IMR-90 (cell line): ENCODE results near the gene TRAP1. TPM values are rescaled to one million over a fixed set of nuclear protein-coding genes. Genes with fewer than 3 reads are reported as not detected.

Source experiments
- ATAC-seq: fragments of 200-7000 bp; cut with Tn5 transposase; 2 replicates; pipeline ENCODE4 v1.9.1; 2020; ENCODE audit warnings: low read depth, mild to moderate bottlenecking, moderate library complexity
- BruUV-seq: library from RNA; stranded (reverse); fragments of 400-500 nt; replicated peaks from 2 replicates; lab custom pipeline; 2021; lab: Mats Ljungman, UMichigan
- CTCF ChIA-PET: fragments of 300-600 bp; formaldehyde crosslinking; extraction: SDS; loops from one replicate; lab custom pipeline; 2021; ENCODE audit warnings: antibody characterized with exemption; lab: Yijun Ruan, JAX
- POLR2A ChIA-PET: fragments of 300-600 bp; sonication (Branson Sonifier 250); formaldehyde crosslinking; loops from one replicate; lab custom pipeline; 2022; ENCODE audit warnings: antibody characterized with exemption; ENCODE audit not compliant: unreplicated experiment; lab: Charles Lee
- DNase-seq: peaks from one replicate; pipeline ENCODE4 v3.0.0; 2013
- H2AFZ ChIP-seq: replicated peaks from 2 replicates; pipeline ENCODE3; 2013; ENCODE audit warnings: low read length, mild to moderate bottlenecking; ENCODE audit not compliant: poor library complexity
- H2AK5ac ChIP-seq: 2 replicates; pipeline ENCODE4 v1.6.1; 2013; ENCODE audit warnings: low read depth, low read length, inconsistent platforms
- H2AK9ac ChIP-seq: replicated peaks from 2 replicates; pipeline ENCODE3; 2013; ENCODE audit warnings: mild to moderate bottlenecking, low read depth, low read length, moderate library complexity; ENCODE audit not compliant: poor library complexity
- H2BK120ac ChIP-seq: 2 replicates; pipeline ENCODE4 v1.6.1; 2013; ENCODE audit warnings: low read depth, low read length, inconsistent platforms
- H2BK15ac ChIP-seq: 3 replicates; pipeline ENCODE4 v1.6.1; 2013; ENCODE audit warnings: low read depth, low read length, inconsistent platforms
- H2BK20ac ChIP-seq: 2 replicates; pipeline ENCODE4 v1.6.1; 2013; ENCODE audit warnings: low read depth, mild to moderate bottlenecking, inconsistent platforms, low read length, moderate library complexity
- H2BK5ac ChIP-seq: 2 replicates; pipeline ENCODE4 v1.6.1; 2013; ENCODE audit warnings: mild to moderate bottlenecking, low read depth, low read length, inconsistent platforms; ENCODE audit not compliant: poor library complexity, severe bottlenecking
- H3K14ac ChIP-seq: replicated peaks from 2 replicates; pipeline ENCODE4 v1.6.1; 2013; ENCODE audit warnings: low read depth, low read length, inconsistent platforms
- H3K18ac ChIP-seq: 2 replicates; pipeline ENCODE4 v1.6.1; 2013; ENCODE audit warnings: low read depth, low read length, control low read depth
- H3K23ac ChIP-seq: 2 replicates; pipeline ENCODE4 v1.6.1; 2013; ENCODE audit warnings: low read depth, low read length, inconsistent platforms
- H3K27ac ChIP-seq: 2 replicates; pipeline ENCODE4 v1.5.1; 2013; ENCODE audit warnings: mild to moderate bottlenecking, control low read depth, low read length; ENCODE audit not compliant: insufficient read depth
- H3K27me3 ChIP-seq: 2 replicates; pipeline ENCODE4 v1.6.1; 2013; ENCODE audit warnings: low read length; ENCODE audit not compliant: control insufficient read depth, insufficient read depth
- H3K36me3 ChIP-seq: 2 replicates; pipeline ENCODE4 v1.6.1; 2013; ENCODE audit warnings: low read length, mixed read lengths; ENCODE audit not compliant: control insufficient read depth, insufficient read depth
- H3K4ac ChIP-seq: 2 replicates; pipeline ENCODE4 v1.6.1; 2013; ENCODE audit warnings: low read depth, low read length, inconsistent platforms
- H3K4me1 ChIP-seq: 2 replicates; pipeline ENCODE4 v1.6.1; 2013; ENCODE audit warnings: low read length, mixed read lengths; ENCODE audit not compliant: control insufficient read depth, insufficient read depth
- H3K4me2 ChIP-seq: 2 replicates; pipeline ENCODE4 v1.6.1; 2013; ENCODE audit warnings: low read depth, mild to moderate bottlenecking, control low read depth, low read length, moderate library complexity
- H3K4me3 ChIP-seq: 2 replicates; pipeline ENCODE4 v1.5.1; 2013; ENCODE audit warnings: low read depth, mild to moderate bottlenecking, control low read depth, low read length, moderate library complexity; ENCODE audit not compliant: insufficient read depth
- H3K56ac ChIP-seq: 2 replicates; pipeline ENCODE4 v1.6.1; 2013; ENCODE audit warnings: low read length, inconsistent platforms; ENCODE audit not compliant: insufficient read depth; ENCODE audit errors: extremely low read depth
- H3K79me1 ChIP-seq, 2 experiments: 2 replicates each; pipeline ENCODE4 v1.6.1; 2013; ENCODE audit warnings: low read length in 2 of 2, inconsistent platforms in 1 of 2, low read depth in 1 of 2
- H3K9ac ChIP-seq: 2 replicates; pipeline ENCODE4 v1.6.1; 2013; ENCODE audit warnings: low read depth, low read length, control low read depth
- H3K9me1 ChIP-seq: 2 replicates; pipeline ENCODE4 v1.6.1; 2013; ENCODE audit warnings: low read length, inconsistent platforms; ENCODE audit not compliant: insufficient read depth
- H3K9me3 ChIP-seq: 2 replicates; pipeline ENCODE4 v1.6.1; 2013; ENCODE audit warnings: low read length; ENCODE audit not compliant: control insufficient read depth, insufficient read depth
- H4K20me1 ChIP-seq: 2 replicates; pipeline ENCODE4 v1.6.1; 2013; ENCODE audit warnings: low read length, inconsistent platforms; ENCODE audit not compliant: insufficient read depth
- H4K5ac ChIP-seq: 2 replicates; pipeline ENCODE4 v1.6.1; 2013; ENCODE audit warnings: mild to moderate bottlenecking, low read depth, low read length, control low read depth
- H4K8ac ChIP-seq, 2 experiments: 2 replicates each; pipeline ENCODE4 v1.6.1; 2013; ENCODE audit warnings: low read depth in 2 of 2, low read length in 2 of 2, control low read depth in 1 of 2, inconsistent platforms in 1 of 2
- H4K91ac ChIP-seq: 2 replicates; pipeline ENCODE4 v1.6.1; 2013; ENCODE audit warnings: low read depth, low read length, inconsistent platforms; ENCODE audit not compliant: insufficient read depth
- BHLHE40 ChIP-seq: fragments of 150-350 bp; IDR thresholded peaks from 2 replicates; pipeline ENCODE4 v1.6.1; 2016; ENCODE audit warnings: mild to moderate bottlenecking, low read depth, low read length
- CEBPB ChIP-seq: IDR thresholded peaks from 2 replicates; pipeline ENCODE4 v1.6.1; 2012; ENCODE audit warnings: low read depth, low read length, improper control_type of control experiment
- CHD1 ChIP-seq: IDR thresholded peaks from 2 replicates; pipeline ENCODE4 v1.6.1; 2012; ENCODE audit warnings: low read depth, low read length, improper control_type of control experiment
- MAFK ChIP-seq: IDR thresholded peaks from 2 replicates; pipeline ENCODE4 v1.6.1; 2012; ENCODE audit warnings: low read depth, low read length, improper control_type of control experiment
- MXI1 ChIP-seq: IDR thresholded peaks from 2 replicates; pipeline ENCODE4 v1.6.1; 2012; ENCODE audit warnings: low read depth, mild to moderate bottlenecking, low read length, moderate library complexity, borderline replicate concordance
- NFE2L2 ChIP-seq: fragments of 150-350 bp; IDR thresholded peaks from 2 replicates; pipeline ENCODE4 v1.6.1; 2016; ENCODE audit warnings: low read depth, mild to moderate bottlenecking, low read length
- POLR2A ChIP-seq: IDR thresholded peaks from 2 replicates; pipeline ENCODE4 v1.6.1; 2012; ENCODE audit warnings: mild to moderate bottlenecking, low read depth, low read length
- RAD21 ChIP-seq: IDR thresholded peaks from 2 replicates; pipeline ENCODE4 v1.6.1; 2012; ENCODE audit warnings: low read length, improper control_type of control experiment
- RCOR1 ChIP-seq: IDR thresholded peaks from 2 replicates; pipeline ENCODE4 v1.6.1; 2012; ENCODE audit warnings: mild to moderate bottlenecking, low read length, improper control_type of control experiment; ENCODE audit not compliant: insufficient replicate concordance
- RFX5 ChIP-seq: IDR thresholded peaks from 2 replicates; pipeline ENCODE4 v1.8.0; 2012; ENCODE audit warnings: low read depth, mild to moderate bottlenecking, low read length, moderate library complexity
- WGBS, 2 experiments: methylation state at CpG; one replicate each; pipeline versions ENCODE4 v1.1.5 to v1.1.7; 2013; ENCODE audit warnings: missing lambda C conversion rate in 2 of 2; ENCODE audit not compliant: insufficient read length in 1 of 2; ENCODE audit errors: extremely low coverage in 2 of 2; 5-methylcytosine and 5-hydroxymethylcytosine counted together
- dilution Hi-C: fragments of 300-500 bp; cut with HindIII; formaldehyde crosslinking; loops from one replicate; pipeline ENCODE4 v1.14.3; 2018; ENCODE audit warnings: low sequenced_read_pairs; ENCODE audit not compliant: unreplicated experiment
- in situ Hi-C: fragments of 300-500 bp; cut with MboI; formaldehyde crosslinking; loops from 3 replicates; pipeline ENCODE4 v1.14.3; 2019; ENCODE audit warnings: low sequenced_read_pairs, inconsistent platforms, mixed read lengths
- intact Hi-C: fragments of 100-400 bp; cut with micrococcal nuclease; formaldehyde crosslinking; loops from 2 replicates; pipeline ENCODE4 v1.10.0; 2022
- polyA plus RNA-seq, 3 experiments: library from polyadenylated mRNA; depleted of rRNA; stranded (reverse); fragments of >200 nt; gene quantifications; 2 replicates each; pipeline ENCODE4 v1.2.3, GENCODE V29; 2012; ENCODE audit warnings: low replicate concordance in 1 of 3
- total RNA-seq: library from RNA; depleted of rRNA; stranded (reverse); fragments of >200 nt; gene quantifications from 2 replicates; pipeline ENCODE4 v1.2.3, GENCODE V29; 2012
- TF ChIP-seq, protein P1 (sequence below): conservative IDR thresholded peaks from 2 replicates; pipeline ENCODE4 v1.5.1; 2012; ENCODE audit warnings: mild to moderate bottlenecking, low read depth, low read length, improper control_type of control experiment
- TF ChIP-seq, protein P2 (sequence below): fragments of 150-350 bp; IDR thresholded peaks from 2 replicates; pipeline ENCODE4 v1.6.1; 2017; ENCODE audit warnings: mild to moderate bottlenecking, antibody characterized with exemption, low read length, low read depth

TRAP1 gene
- total and polyA plus RNA-seq, 2 of the 4 experiments (the other 2 are of a cell fraction), result 139 to 145 TPM

GRCh38 chr16:3612510-3613466, 104.5 kb downstream of the TRAP1 start:
- H3K4me2 ChIP-seq, result peak overlapping the region; percentile 72; the same call in 1 of the 2 replicates
- H4K20me1 ChIP-seq, result no peaks in the 10 kb centered on the region
- H2BK5ac ChIP-seq, result no peak overlapping the region
- H3K9me1 ChIP-seq, result peaks cover 9% of the 10 kb centered on the region
- CTCF ChIA-PET, result no interaction called here
- intact Hi-C loops, result no loop called here
- no peak for ATAC-seq
- peak overlapping the region; percentile 81 for H3K4me3 ChIP-seq
- POLR2A ChIA-PET, result no interaction called here
- no peak overlapping the region for H3K27ac ChIP-seq
- H4K8ac ChIP-seq, result no peak overlapping the region; a peak in 2 of 4 replicates
- H2BK120ac ChIP-seq, result no peak overlapping the region
- H3K27me3 ChIP-seq, result no peaks in the 10 kb centered on the region
- H3K4me1 ChIP-seq, result peaks cover 5% of the 10 kb centered on the region
- H3K23ac ChIP-seq, result 0 out of 2 replicates have a peak overlapping the region, but pooled peaks have one; percentile 56
- peaks cover 49 to 72% of the 10 kb centered on the region in 2 experiments for H3K79me1 ChIP-seq
- peak overlapping the region; percentile 42 for H2AK5ac ChIP-seq
- no peak overlapping the region for H3K18ac ChIP-seq
- H3K14ac ChIP-seq, result no peak overlapping the region
- no peak overlapping the region for H3K4ac ChIP-seq
- in situ Hi-C loops, result no loop called here
- no peaks in the 10 kb centered on the region for H3K9me3 ChIP-seq
- peaks cover 5% of the 10 kb centered on the region; the same call in 1 of the 2 replicates for H3K36me3 ChIP-seq
- no peak overlapping the region for H2AK9ac ChIP-seq
- dilution Hi-C loops, result no loop called here
- no peak overlapping the region for H2BK15ac ChIP-seq
- TF ChIP-seq CEBPB (no peak), NFE2L2 (no peak), MAFK (no peak), POLR2A (no peak), RAD21 (no peak), BHLHE40 (no peak), RCOR1 (no peak), MXI1 (no peak), CHD1 (no peak), RFX5 (no peak)
- TF ChIP-seq, protein P1, sequence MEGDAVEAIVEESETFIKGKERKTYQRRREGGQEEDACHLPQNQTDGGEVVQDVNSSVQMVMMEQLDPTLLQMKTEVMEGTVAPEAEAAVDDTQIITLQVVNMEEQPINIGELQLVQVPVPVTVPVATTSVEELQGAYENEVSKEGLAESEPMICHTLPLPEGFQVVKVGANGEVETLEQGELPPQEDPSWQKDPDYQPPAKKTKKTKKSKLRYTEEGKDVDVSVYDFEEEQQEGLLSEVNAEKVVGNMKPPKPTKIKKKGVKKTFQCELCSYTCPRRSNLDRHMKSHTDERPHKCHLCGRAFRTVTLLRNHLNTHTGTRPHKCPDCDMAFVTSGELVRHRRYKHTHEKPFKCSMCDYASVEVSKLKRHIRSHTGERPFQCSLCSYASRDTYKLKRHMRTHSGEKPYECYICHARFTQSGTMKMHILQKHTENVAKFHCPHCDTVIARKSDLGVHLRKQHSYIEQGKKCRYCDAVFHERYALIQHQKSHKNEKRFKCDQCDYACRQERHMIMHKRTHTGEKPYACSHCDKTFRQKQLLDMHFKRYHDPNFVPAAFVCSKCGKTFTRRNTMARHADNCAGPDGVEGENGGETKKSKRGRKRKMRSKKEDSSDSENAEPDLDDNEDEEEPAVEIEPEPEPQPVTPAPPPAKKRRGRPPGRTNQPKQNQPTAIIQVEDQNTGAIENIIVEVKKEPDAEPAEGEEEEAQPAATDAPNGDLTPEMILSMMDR, result no peak
- TF ChIP-seq, protein P2, sequence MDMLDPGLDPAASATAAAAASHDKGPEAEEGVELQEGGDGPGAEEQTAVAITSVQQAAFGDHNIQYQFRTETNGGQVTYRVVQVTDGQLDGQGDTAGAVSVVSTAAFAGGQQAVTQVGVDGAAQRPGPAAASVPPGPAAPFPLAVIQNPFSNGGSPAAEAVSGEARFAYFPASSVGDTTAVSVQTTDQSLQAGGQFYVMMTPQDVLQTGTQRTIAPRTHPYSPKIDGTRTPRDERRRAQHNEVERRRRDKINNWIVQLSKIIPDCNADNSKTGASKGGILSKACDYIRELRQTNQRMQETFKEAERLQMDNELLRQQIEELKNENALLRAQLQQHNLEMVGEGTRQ, result no peak
- BruUV-seq, result no TSS peak
- no peak overlapping the region for H3K9ac ChIP-seq
- DNase-seq, result no peak
- WGBS, 2 experiments, result 90% methylated on average over 2 of the region's 34 CpGs; no CpG with 5 or more reads in 1 of the 2 experiments
- H2BK20ac ChIP-seq, result no peak overlapping the region
- no peak overlapping the region for H3K56ac ChIP-seq
- H2AFZ ChIP-seq, result no peak overlapping the region
- H4K91ac ChIP-seq, result no peak overlapping the region
- no peak overlapping the region for H4K5ac ChIP-seq
